ENCODE measurements around the gene KCNG2. TPM values are rescaled to one million over a fixed set of nuclear protein-coding genes. Genes with fewer than 3 reads are reported as not detected.
A peak's percentile ranks its signal among the peaks of the same experiment; 100 is the strongest.

Gene KCNG2
- total RNA-seq, 1 donor from 2014 or later: not detected

DNA sequence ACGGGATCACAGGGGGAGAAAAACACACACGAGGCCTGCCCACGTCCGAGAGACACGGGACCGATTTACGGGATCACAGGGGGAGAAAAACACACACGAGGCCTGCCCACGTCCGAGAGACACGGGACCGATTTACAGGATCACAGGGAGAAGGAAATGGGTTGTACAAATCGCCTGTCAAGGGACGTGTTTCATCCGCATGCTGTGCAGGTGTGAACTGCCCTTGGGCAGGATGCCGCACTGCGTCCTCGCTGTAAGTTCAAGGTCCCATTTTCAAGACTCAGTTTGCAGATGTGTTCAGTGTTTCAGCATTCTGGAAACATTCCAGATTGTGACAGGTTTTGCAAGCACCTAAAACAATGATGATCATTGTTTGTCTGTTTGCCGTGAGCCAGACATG, 2.3 kb upstream of the KCNG2 start:
- intact Hi-C loops (cut with micrococcal nuclease): no loop called here
- no peak for ATAC-seq
- DNase-seq: no peak

DNA sequence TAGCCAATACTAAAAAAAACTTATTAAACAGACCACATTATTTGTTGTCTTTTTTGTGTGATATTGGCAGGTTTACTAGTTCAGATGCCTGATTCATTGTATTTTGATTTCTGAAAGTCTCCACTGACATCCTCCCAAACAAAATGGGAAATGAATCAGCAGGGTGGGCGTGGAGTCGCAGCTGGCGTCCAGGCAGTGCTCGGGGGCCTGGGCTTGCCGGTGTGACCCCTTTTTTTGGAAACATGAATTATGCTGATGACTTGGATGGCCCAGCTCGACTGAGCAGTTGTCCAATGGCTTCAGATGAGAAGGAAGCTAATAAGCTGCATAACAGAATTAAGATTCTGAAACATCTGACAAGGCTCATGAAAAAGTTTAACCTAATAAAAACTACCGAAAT, 1.7 kb upstream of the KCNG2 start:
- DNase-seq (no peak), ATAC-seq (no peak)
- intact Hi-C loops (cut with micrococcal nuclease): no loop called here

DNA sequence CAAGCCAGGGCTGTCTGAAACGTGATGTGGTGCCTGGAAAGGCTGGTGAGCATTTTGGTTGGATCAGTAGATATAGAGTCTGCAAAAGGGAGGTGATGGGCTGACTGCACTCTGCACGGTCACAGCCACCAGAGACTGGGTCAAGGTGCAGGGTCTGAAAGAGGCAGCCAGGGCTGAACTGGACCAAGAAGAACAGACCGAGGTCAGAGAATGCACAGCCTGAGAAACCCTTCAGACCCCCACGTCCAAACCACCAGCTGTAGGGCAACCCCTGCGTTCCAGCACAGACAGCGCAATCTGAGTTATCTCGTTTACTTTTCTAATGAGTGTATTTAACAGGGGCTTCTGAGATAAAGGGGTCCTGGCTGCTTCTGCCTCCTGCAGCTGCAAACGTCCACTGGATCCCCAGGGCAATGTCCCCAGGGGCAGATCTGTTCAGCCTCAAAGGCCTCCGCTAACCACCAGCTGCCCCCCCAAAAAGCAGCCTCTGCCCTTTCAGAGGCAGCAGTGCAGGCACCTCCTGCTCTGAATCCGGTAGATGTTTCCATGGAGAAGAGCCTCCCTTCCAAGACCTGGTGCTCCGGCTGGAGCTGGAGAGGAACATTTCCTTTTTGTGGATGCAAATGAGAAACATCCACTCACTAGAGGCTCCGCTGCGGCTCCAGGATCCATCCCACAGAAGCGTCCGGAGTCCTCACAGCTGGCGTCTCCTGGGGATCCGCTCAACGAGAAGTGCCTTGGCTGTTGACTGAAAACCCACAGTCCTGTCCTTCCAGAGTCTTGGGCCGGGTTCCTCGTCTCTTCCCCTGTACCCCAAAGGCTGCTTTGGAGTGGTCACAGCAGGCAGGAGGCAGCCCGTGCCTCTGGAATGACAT, 970 bp upstream of the KCNG2 start:
- peak; percentile 46 for ATAC-seq
- DNase-seq: no peak
- intact Hi-C loops (cut with micrococcal nuclease): no loop called here

DNA sequence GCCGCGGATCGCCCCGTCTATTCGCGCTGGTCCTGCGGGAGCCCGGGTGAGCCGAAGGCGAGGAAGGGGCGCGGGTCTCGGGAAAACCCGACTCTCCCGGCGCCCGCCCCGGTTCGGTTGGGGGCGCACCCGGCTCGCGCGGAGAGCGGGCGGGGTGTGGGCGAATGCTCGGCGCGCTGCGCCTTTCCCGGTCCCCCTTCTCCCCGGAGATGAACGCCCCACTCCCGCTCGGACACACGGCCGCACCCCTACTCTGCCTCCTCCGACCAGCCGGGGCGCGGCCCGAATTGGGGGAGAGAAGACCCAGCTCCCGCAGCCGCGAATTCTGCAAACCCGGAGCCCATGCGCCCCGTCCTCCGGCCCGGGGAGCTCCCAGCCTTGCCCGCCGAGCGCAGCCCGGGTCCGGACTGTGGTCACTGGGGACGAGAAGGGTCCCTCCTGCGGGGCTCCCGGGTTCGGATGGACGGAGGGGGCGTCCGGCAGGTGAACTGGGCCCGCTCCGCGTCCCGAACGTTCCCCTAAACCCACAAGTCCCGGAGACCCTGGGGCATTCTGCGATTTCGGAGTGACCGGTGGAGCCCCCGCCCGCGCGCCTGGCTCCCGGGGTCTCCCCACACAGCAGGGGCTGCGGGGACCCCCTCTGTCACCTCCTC, 734 bp downstream of the KCNG2 start:
- no peak for ATAC-seq
- no peak for DNase-seq
- intact Hi-C loops (cut with micrococcal nuclease): no loop called here

DNA sequence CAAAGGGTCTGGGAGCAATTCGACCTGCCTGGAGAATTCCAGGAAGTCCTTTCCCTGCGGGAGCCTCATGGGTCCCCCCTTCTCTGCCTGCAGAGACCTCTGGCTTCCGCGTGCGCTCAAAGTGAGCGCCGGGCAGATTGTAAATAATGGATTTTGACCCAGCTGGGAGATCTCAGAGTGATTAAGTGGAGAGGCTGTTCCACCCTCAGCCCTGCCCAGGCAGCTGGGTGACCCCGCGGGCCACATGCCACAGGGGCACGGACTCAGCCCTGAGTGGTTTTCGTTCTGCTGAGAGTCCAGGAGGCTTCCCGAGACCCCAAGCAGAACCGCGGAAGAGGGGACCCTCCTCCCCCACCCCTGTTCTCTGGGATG, 1.2 kb downstream of the KCNG2 start:
- DNase-seq (no peak), ATAC-seq (no peak)
- intact Hi-C loops (cut with micrococcal nuclease): no loop called here

DNA sequence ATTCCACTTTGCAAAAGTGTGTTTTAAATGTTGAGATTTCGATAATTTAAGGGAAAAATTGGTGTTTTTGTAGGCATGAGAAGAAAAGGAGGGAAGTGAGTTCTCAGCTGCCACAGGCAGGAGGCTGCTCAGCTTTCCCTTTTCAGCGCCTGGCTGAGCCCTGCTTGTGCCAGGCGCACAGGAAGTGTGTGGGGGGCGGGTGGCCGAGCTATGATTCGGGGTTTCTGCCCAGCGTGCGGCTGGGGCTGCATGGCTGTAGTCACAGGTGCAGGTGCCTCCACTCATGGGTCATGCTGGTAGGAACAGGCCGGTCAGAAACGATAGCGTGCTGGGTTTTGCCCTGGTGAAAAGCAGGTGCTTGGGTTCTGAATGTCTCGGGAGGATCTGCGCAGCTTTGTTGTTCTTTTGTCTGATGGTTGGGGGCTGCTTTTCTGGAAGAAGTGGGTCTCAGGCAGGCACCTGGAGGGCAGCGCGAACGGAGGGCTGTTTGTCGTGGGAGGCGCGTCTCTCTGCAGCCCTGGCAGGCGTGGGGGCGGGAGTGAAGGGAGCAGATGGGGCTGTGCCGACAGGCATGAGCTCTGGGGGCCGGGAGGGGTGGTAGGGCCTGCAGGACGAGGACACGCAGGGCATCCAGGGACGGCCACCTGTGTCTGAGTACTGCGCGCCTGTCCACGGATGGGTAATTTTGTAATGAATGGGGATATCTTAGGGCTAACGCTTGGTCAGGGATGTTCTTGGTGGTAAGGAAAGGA, 2.1 kb downstream of the KCNG2 start:
- intact Hi-C loops (cut with micrococcal nuclease): no loop called here
- ATAC-seq (no peak), DNase-seq (no peak)

DNA sequence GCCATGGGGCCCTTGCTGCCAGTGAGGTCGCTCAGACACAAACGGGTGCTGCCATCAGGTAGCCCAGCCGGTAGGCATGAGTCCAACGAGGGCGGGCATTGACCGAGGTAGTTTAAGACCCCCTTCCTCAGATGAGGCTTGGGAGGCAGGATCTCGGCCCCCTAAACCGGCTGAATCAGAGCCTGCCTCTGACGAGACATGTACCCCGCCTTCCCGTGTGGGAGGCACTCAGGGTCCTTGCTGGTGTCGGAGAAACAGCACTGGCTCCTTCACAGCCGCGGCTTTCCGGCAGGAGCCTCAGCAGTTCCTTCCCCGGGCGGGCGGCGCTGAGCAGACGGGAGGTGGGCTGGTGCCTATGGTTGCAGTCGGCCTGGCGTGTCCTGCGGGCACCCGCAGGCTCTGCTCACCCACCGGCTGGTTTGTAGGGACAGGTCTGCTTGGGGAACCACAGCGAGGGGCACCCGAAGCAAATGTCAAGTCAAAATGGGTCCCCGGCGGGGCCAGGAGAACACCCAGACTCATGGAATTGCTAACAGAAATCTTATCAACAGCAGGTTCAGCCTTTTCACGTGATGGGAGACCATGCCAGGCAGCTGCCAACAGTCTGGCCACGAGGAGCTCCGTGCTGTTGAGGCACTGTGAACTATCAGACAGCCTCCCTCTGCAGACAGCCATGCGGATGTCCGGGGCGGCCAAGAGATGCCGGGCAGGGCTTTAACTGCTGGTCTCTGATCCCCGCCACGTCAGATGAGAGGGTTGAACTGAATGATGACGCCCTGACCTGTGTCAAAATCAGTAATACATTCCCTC, 2.8 kb downstream of the KCNG2 start:
- ATAC-seq: no peak
- DNase-seq: no peak
- intact Hi-C loops (cut with micrococcal nuclease): no loop called here

DNA sequence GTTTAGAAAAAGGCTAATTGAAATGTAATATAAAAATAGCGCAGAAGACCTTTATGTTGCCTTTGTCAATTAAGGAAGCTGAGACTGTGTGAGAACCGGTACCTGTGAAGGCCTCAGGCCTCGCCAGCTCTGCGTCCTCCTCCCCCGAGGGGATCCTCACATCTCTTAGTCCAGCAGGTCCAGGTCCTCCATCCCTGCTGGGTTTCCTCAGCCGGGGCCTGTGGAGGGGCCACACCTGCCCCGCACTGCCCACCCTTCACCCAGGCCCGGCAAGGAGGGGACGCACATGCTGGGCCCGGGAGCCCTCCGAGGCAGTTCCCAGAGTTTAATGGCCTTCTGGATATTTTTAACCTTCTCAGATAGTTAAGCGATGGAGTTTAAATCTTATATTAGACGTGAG, 3.5 kb downstream of the KCNG2 start:
- ATAC-seq (no peak), DNase-seq (no peak)

DNA sequence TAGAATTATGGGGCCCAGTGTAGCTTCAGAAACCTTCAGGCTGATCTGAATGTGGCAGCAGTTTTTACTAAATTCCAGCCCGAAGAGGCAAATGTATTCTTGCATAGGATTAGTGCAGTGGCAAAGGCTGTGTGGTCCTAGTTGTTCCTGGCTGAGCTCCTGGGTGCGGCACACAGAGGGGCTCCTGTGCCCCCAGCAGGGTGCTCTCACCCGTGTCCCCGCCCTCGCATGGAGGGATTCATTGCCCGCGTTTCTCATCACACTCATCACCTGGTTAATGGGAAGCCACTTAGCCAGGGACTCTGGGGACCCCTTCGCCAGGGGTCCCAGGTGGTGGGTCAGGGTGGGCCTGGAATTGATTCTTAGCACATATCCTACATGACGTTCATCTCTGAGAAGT, 3.9 kb downstream of the KCNG2 start:
- no peak for ATAC-seq
- no peak for DNase-seq

More for the DNA sequence above, 3.5 kb downstream of the KCNG2 start:
- intact Hi-C loops (cut with micrococcal nuclease): no loop called here

DNA sequence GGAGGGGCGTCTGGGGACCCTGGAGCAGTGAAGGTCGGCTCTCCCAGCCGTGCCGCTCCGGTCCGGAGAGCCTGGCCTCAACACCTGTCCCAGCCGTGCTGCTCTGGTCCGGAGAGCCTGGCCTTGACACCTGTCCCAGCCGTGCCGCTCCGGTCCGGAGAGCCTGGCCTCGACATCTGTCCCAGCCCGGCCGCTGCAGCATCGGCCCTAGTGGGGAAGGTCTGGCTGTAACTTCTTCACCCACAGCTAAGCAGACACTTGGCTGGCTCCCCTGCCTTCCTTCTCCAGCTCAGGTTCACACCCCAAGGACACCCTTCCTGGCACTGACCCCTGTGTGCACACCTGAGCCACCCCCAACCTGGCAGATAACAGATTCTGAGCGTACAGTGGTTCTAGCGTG, 4.6 kb downstream of the KCNG2 start:
- DNase-seq: no peak
- ATAC-seq: no peak
- intact Hi-C loops (cut with micrococcal nuclease): no loop called here

More for the DNA sequence above, 3.9 kb downstream of the KCNG2 start:
- intact Hi-C loops (cut with micrococcal nuclease): no loop called here

DNA sequence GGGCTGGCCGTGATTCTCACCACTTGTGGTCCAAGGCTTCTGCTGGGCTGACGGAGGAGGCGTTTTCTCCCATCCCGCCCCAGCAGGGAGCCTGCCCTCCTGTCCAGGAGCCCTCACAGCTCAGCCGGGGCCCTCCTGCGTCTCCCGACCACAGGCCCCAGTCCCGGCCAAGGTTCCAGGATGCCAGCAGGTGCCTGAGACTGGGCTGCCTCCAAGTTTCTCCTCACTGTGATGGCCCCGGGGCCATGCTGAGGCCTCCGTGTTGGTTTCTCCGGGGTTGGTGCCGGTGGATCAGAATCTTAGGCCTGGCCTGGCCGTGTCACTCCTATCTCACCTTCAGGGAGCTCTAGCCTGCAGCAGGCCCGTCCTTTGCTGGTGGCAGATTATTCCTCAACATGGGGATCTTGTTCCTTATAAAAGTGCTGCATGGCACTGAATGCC, 5.9 kb downstream of the KCNG2 start:
- intact Hi-C loops (cut with micrococcal nuclease): no loop called here
- DNase-seq (no peak), ATAC-seq (no peak)

DNA sequence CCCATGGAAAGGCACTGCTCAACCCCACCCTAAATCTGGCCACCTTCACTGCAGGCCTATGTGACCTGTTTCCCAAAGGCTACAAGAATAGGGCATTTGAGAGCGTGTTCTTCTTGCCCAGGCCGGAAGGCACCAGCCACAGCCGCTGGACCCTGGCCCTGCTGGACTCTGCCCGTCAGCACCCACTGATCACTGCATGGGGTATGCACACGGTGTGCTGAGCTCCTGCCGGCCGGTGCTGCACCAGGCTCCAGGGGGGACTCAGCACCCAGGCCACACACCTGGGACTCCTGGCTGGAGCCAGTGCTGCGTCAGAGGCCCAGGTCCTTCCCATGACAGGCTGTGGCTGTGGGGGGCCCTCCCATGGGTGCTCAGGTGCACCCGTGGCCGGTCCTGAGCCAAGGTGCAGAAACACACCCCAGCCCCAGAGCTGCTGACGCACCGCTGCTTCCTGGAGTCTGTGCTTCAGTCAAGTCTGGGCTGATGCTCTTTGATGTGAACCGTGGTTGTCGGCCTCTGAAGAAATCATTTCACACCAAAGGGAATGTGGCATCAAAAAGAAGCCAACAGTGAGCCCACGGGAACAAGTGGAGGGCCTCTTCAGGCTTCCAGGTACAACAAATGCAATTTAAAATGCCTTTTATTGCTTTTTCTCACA, 6.5 kb downstream of the KCNG2 start:
- ATAC-seq (no peak), DNase-seq (no peak)
- intact Hi-C loops (cut with micrococcal nuclease): no loop called here

DNA sequence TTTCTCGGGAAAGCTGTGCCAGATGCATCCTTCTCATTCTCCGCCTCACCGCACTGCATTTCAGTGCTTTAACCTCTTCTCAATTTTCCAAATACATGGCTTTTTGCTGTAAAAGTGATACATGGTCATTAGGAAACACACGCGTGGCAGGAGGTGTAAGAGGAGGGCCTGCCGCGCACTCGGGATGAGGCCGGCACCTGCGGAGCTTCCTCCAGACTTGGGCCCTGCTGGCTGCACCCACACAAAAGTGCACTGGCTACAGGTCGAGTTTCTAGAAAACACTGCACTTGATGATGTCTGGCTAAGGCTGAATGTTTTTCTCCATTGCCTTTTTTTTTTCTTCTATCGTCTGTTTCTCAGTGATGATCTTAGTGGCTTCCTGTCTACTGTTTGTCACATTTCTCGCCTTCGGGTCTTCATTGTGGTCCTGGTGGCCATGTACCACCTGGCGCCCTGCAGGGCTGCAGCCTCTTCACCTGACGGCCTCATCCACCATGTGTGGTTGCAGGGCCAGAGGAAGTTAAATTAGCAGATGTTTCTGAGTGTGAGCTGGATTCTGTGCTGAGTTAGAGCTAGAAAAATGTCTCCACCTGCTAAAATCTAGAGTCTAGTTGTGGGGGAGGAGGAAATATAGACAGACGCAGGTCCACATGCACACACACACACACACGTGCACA, 7.6 kb downstream of the KCNG2 start:
- intact Hi-C loops (cut with micrococcal nuclease): no loop called here
- DNase-seq (no peak), ATAC-seq (no peak)

DNA sequence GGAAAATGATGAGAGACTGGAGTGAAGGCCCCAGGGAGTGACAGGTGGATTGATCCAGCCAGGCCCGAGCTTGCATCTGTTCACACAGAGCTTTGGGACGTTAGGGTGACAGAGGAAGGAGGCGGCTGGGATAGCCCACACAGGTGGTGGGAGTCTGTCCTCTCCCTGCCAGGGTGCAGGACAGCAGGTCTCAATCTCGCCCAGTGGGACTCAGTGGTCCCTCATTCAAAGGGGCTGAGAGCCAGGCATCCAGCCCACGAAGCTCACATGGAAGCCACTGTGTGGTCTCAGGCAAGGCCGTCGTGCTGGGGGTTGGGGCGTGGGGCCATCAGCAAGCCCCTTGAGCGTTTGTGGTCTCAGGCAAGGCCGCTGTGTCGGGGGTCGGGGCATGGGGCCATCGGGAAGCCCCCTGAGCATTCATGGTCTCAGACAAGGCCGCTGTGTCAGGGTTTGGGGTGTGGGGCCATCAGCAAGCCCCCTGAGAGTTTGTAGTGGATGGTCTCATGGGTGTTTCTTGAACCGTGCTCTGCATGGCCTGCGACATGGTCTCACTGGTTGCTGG, 8.3 kb downstream of the KCNG2 start:
- DNase-seq (no peak), ATAC-seq (no peak)
- intact Hi-C loops (cut with micrococcal nuclease): no loop called here

DNA sequence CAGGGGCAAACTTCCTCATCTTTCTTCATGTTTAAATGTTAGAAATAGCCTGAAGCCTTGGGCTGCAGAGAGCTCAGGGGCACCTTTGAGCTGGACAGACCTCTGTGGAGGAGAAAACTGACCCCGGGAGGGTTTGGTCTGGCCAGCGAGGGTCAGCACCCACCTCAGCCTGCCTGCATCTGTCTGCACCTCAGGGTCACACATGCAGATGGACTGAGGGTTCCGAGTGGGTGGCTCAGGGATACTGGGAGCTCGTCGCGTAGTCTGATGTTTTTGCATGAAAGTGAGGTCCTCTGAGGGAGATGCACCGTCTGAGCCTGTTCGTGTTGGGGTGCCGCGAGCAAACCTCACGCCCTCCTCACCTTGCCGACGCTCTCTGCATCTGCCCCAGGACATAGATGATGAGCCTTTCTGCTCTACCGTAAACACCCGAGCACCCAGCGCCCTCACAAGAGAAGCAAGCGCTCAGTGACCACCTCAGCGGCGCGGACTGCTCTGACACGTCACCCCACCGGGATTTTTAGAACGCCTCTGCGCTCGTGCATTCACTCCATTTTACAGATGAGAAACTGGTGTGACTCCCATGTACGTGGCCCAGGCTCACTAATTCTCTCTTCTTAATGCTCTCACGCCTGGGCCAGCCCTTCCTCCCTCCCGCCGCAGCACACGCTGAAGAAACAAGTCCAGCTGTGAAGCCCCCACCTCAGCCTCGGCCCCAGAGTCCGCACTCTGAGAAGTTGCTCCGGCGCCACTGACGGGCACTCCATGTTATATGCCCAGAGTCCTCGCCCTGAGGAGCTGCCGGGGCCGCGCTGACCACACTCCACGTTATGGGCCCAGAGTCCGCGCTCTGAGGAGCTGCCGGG, 9.5 kb downstream of the KCNG2 start:
- intact Hi-C loops (cut with micrococcal nuclease): no loop called here
- DNase-seq: no peak
- no peak for ATAC-seq

DNA sequence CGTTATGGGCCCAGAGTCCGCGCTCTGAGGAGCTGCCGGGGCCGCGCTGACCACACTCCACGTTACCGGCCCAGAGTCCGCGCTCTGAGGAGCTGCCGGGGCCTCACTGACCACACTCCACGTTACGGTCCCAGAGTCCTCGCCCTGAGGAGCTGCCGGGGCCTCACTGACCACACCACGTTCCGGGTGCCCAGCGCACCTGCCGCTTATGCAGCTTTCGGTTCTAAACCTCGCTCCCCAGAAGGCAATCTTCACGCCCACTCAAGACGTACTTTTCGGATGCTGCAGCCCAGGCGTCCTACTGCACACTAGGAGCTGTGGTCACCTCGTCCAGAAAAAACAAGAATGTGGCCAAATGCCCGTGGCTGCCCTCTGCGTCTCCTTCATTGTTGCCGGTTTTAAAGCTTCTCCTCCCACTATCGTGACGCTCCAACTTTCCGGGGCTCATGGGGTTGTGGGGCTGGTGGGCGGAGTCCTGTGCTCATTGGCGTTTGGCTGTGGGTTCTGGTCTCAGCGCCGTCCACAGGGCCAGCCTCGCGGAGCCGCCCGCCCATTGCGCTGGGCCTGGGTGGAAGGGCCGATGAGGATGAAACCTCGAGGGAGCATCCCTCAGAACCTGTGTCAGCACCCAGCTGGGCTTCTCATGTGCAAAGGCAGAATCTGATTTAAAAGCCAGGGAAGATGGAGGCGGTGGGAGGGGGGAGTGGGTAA, 11.9 kb downstream of the KCNG2 start:
- intact Hi-C loops (cut with micrococcal nuclease): no loop called here
- ATAC-seq: no peak
- no peak for DNase-seq

DNA sequence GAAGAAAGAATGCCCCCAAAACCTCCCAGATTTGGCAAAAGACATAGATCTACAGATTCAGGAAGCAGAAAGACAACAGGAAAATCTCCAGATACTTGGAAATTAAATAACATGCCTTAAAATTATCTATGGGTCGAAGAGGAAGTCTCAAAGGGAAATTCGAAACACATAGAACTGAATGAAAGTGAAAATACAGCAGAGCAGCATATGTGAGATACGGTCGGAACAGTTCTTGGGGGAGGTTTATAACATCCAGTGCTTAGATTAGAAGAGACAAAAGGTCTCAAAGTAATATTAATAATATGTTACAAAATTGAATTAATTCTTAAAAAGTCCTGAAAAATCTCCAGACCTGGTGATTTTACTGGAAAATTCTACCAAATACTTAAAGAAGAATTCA, 14.3 kb downstream of the KCNG2 start:
- intact Hi-C loops (cut with micrococcal nuclease): no loop called here
- DNase-seq (no peak), ATAC-seq (no peak)

All from left ventricle myocardium superior (tissue), 1 donor.